LNCaP clone FGC (cell line): ENCODE measurements around the gene ANKRD34A.
"Not testable (repeated sequence)": the region's sequence is repeated elsewhere in the genome, so short reads cannot be mapped to it uniquely, and the experiment has no call there.

ENCODE experiments used
- DNase-seq: peaks from one replicate; pipeline ENCODE4 v3.0.0-alpha.2; 2011; ENCODE audit warnings: low read depth
- H3K4me3 ChIP-seq: 2 replicates; pipeline ENCODE4 v1.5.1; 2011; ENCODE audit warnings: mild to moderate bottlenecking, low read depth, low read length, control low read depth
- TF ChIP-seq, protein P1 (sequence below): IDR thresholded peaks from 2 replicates; pipeline ENCODE4 v1.5.1; 2012; ENCODE audit warnings: mild to moderate bottlenecking; ENCODE audit not compliant: control insufficient read depth, insufficient read depth; ENCODE audit errors: extremely low read depth

Gene ANKRD34A

DNA sequence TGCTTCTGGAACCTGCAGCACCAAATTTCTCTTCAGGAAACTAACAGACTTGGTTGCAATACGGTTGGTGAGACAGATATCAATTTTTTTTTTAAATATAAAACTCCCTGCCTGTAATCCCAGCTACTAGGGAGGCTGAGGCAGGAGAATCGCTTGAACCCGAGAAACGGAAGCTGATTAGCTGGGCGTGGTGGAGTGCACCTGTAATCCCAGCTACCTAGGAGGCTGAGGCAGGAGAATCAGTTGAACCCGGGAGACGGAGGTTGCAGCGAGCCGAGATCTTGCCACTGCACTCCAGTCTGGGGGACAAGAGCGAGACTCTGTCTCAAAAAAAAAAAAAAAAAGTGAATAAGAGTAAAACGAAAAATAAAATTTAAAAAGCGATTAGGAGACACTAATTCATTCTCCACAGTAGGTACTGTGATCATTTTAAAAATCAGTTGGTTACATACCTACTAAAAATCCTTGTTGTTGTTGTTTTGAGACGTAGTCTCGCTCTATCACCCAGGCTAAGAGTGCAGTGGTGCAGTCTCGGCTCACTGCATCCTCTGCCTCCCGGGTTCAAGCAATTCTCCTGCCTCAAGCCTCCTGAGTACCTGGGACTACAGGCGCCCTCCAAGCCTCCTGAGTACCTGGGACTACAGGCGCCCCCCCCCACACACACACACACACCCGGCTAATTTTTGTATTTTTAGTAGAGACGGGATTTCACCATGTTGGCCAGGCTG lies 36.3 kb downstream of the ANKRD34A start:
- DNase-seq: no peak

DNA sequence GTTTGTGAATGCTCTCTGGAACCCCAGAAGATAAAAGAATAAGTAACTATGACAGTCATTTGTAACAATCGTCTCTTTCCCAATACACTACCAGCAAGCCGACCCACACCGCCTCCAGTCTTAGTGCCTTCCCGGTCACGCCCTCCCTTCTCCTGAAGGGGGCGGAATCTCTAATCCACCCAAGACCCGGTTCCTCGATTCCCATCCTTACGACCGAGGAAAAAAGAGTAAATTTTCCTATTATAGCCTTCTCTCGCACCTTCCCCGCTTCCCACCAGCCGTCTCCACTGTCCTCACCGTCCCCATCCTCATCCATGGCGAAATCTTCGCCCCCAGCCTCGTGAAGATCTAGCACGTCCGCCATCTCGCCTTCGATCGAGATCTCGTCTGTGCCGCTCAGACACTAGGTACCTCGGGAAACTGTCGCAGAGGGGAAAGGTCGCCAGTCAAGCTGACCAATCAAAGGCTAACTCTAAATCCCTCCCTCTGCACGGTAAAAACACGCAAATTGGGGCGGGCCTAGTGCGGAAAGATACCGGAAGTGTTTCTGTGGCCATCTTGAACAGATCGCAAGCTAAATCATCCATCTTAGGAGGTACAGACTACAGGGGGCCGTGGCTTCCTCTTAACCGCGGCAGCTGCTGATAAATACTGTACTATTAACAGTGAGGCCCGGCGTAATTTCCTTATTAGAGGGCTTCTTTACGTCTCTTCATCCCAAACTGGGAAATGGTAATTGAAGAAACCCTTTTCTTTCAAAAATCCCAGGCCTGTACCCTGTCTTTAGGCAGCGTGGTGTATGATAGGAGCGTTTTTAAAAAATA lies 37.1 kb downstream of the ANKRD34A start, which contains the start of gene RBM8A:
RBM8A (minus strand) TSS at position 422 of the 824 bp plus-strand sequence; CDS start at position 364, 58 bp downstream.
- TF ChIP-seq, protein P1, sequence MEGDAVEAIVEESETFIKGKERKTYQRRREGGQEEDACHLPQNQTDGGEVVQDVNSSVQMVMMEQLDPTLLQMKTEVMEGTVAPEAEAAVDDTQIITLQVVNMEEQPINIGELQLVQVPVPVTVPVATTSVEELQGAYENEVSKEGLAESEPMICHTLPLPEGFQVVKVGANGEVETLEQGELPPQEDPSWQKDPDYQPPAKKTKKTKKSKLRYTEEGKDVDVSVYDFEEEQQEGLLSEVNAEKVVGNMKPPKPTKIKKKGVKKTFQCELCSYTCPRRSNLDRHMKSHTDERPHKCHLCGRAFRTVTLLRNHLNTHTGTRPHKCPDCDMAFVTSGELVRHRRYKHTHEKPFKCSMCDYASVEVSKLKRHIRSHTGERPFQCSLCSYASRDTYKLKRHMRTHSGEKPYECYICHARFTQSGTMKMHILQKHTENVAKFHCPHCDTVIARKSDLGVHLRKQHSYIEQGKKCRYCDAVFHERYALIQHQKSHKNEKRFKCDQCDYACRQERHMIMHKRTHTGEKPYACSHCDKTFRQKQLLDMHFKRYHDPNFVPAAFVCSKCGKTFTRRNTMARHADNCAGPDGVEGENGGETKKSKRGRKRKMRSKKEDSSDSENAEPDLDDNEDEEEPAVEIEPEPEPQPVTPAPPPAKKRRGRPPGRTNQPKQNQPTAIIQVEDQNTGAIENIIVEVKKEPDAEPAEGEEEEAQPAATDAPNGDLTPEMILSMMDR: peak; percentile 51
- DNase-seq: peak; percentile 97

More for the DNA sequence above, 36.3 kb downstream of the ANKRD34A start:
- peak overlapping the region; percentile 98 for H3K4me3 ChIP-seq
- TF ChIP-seq, protein P1: no peak

DNA sequence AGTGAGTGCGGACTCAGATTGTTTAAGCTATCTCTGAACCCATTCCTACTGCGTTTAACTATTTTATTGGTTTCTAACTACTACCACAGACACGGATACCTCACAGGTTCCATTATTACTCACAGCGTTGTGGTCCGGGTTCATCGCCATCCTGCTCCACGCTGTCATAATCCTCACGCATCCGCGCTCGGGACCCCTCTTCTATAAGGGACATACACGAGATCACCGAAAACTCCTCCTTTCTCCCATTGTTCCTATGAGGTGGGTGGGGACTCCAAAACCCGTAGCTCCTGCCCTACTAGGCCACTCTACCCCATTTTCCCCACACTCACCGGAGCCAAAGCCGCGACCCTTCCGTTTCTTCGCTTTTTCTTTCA lies 37.7 kb downstream of the ANKRD34A start:
- DNase-seq: no peak
- H3K4me3 ChIP-seq: peak overlapping the region; percentile 98
- TF ChIP-seq, protein P1: no peak

More for the DNA sequence above, 37.1 kb downstream of the ANKRD34A start, which contains the start of gene RBM8A:
- peak within 1 kb of the TSS; percentile 98 for H3K4me3 ChIP-seq

DNA sequence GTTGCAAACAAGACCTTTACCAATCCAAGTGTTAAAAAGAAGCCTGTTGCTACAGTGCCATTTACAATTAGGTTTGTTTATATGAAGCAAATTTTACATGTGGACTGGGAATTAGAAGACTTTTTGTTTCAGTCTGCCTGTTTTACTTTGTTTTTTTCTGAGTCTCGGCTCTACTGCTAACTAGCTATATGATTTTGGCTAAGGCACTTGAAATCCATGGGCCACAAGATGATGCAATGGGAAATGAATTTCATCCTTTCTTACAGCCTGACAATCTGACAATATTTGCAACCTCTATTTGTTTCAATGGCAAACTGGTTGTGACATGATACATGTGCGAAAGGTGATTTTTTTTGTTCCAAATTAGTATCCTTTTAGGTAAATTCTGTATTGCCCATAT lies 42.1 kb downstream of the ANKRD34A start:
- TF ChIP-seq, protein P1: no peak

DNA sequence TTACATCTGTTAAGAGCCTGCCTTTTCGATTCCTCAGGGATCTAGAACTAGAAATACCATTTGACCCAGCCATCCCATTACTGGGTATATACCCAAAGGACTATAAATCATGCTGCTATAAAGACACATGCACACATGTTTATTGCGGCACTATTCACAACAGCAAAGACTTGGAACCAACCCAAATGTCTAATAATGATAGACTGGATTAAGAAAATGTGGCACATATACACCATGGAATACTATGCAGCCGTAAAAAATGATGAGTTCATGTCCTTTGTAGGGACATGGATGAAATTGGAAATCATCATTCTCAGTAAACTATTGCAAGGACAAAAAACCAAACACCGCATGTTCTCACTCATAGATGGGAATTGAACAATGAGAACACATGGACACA lies 44.1 kb downstream of the ANKRD34A start:
- H3K4me3 ChIP-seq, DNase-seq: not testable (repeated sequence)

More for the DNA sequence above, 42.1 kb downstream of the ANKRD34A start:
- H3K4me3 ChIP-seq: no peak overlapping the region
- DNase-seq: no peak

DNA sequence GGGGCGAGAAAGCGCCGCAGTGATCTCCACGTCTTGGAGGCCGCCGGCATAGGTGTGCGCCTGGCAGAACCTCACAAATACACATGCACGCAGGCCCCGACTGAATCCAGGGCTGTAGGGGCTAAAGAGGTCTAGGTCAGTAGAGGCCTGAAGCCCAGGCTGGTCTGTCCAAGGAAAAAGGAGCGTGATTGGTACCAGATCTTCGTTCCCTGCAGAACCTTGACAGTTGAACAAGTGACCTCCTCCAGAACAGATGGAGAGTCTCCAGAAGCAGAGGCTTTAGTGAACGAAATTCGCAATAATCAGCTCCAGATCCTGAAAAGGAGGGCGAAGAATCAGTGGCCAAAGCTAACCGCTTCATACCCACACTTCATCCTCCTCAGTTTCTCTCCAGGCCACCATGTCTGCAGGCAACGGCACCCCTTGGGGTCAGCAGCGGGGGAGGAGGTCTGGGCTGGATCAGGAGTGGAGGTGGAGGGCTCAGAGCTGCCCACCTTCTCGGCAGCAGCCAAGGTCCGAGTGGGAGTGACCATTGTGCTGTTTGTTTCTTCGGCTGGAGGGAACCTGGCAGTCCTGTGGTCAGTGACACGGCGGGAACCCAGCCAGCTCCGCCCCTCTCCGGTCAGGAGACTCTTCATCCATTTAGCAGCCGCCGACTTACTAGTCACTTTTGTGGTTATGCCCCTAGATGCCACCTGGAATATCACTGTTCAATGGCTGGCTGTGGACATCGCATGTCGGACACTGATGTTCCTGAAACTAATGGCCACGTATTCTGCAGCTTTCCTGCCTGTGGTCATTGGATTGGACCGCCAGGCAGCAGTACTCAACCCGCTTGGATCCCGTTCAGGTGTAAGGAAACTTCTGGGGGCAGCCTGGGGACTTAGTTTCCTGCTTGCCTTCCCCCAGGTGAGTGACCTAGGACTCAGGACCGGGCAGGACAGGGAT lies 45.1 kb downstream of the ANKRD34A start:
- H3K4me3 ChIP-seq: peak overlapping the region; percentile 87
- TF ChIP-seq, protein P1: no peak
- DNase-seq: peak; percentile 31
